ENCODE data around the gene ARHGAP23.
"Not testable (repeated sequence)": the region's sequence is repeated elsewhere in the genome, so short reads cannot be mapped to it uniquely, and the experiment has no call there.

The ARHGAP23 gene

DNA sequence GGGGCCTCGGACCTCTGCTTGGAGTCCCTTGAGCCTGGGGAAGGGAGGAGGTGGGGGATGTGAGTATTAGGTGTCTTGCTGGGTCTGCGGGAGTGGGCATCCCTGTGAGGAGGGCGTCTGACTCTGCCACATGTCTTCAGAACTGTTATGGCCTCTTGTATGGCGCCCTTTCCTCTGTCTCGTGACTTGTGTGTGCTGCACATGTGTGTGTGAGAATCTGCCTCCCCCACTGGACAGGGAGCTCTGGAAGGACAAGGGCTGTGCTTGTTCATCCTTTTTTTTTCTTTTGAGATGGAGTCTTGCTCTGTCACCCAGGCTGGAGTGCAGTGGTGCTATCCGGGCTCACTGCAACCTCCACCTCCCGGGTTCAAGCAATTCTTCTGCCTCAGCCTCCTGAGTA is 33.4 kb downstream of the ARHGAP23 start:
- DNase-seq, result no peak

DNA sequence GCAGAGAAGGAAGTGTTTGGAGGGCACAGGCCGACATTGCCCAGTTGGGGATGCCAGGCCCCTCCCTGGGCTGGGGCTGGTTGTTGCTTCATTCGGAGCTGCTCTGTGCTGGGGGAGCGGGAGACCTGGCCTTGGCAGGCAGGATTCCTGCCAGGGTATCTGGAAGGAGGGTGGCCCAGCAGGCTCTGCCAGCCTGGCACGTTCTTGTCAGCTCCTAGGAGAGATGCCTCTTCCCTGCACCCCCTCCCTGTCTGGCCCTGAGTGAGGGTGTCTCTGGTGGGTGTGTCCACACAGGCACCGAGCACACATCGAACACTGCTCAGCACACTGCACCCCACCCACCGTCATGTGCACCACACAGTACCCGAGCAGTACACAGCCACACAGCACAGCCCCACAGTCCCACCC is 35.2 kb downstream of the ARHGAP23 start:
- DNase-seq, result no peak

DNA sequence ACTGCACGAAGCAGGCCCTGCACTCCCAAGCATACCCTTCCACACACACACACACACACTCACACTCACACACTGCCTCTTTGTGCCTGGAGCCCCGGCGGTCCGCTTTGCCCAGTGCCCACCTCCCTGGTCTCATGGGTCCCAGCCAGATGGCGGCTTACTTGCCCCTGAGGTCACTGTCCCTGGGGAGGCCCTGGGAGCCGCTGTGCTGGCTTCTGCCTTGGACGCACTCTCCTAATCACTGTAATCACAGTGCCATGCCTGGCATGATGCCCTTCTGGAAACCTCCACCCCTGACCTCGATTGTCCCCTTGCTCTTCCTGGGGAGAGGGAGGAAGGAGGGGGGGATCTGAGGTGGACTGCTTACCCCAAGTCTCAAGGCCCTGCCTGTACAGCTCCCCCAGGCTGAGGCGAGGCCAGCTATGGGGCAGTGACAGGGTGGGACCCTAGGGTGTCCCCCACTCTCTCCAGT is 36.0 kb downstream of the ARHGAP23 start:
- DNase-seq, result no peak

DNA sequence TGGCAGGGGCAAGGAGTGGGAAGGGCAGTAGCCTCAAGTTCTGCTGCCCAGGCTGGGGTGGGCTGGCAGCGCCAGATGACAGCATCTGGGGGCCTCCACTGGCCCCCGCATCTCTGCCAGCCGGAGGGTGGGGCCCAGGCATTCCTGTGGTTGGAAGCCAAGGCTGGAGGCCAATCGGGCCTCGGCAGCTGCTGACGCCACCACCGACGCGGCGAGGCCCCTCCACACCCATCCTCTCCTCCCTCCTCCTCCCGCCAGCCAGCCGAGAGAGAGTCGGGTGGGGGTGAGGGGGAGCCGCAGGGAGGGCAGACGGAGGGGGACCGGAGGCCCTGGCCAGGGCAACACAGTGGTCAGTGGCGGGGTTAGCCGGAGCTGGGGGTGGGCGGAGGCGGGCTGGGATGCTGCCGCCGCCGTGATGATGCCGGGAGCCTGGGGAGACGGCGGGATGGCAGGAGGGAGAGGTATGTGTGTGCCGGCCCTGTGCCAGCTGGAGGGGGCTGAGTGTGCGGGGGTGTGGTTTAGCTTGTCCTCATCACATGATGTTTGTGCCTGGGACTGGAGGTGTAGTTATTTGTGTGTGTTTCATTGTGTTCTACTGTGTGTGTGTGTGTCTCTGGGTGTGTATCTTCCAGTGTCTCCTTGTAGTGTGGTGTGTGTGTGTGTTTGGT is 36.6 kb downstream of the ARHGAP23 start:
- DNase-seq, result peak; percentile 61

DNA sequence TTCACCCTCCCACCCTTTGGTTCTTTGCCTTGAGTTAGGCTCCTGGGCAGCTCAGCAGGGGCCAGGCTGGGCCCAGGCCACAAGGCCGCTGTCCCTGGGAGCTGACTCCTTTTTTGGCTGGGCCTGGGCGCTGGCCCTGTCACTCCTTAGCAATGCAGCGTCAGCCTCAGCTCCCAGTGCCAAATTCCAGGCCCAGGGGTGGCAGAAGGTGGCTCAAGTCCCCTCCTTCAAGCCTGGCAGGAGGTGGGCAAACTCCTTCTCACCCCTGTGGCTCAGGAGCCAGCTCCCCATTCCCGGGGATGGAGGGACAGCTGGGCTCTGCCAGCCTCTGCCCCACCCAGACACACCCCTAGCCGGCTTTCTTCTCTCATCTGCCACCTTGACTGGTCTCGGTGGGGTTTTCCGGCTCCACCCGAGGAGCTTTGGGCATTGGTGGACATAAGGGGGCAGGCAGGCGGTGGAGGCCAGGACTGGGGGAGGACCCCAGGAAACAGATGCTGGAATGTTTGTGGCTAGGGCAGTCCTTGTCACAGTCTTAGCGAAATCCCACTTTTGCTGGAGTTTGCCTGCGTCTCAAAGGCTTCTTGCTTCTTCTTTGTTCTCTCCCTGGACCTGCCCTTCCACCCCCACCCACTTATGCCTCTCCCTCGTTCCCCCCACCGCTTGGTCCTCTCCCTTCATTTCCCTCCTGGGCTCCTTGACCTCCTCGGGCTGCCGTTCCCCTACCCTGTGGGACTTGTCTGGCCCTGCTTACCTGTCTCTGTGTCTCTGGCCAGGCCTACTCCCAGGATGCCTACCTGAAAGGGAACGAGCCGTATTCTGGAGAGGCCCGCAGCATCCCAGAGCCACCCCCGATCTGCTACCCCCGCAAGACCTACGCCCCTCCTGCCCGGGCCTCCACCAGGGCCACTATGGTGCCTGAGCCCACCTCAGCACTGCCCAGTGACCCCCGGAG is 37.4 kb downstream of the ARHGAP23 start:
- DNase-seq, result no peak

DNA sequence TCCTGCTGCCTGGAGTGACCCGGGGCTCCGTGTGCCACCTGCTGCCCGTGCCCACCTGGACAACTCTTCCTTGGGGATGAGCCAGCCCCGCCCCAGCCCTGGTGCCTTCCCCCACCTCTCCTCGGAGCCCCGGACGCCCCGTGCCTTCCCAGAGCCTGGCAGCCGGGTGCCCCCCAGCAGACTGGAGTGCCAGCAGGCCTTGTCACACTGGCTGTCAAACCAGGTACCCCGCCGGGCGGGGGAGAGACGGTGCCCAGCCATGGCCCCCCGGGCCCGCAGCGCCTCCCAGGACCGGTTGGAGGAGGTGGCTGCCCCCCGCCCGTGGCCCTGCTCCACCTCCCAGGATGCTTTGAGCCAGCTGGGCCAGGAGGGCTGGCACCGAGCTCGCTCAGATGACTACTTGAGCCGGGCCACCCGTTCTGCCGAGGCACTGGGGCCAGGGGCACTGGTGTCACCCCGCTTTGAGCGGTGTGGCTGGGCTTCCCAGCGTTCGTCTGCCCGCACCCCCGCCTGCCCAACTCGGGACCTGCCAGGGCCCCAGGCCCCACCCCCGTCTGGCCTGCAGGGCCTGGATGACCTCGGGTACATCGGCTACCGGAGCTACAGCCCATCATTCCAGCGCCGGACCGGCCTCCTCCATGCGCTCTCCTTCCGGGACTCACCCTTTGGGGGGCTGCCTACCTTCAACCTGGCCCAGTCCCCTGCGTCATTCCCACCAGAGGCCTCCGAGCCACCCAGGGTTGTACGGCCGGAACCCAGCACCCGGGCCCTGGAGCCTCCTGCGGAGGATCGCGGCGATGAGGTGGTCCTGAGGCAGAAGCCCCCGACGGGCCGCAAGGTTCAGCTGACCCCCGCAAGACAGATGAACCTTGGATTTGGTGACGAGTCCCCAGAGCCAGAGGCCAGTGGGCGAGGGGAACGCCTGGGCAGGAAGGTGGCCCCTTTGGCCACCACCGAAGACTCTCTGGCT is 38.4 kb downstream of the ARHGAP23 start:
- no peak for DNase-seq

DNA sequence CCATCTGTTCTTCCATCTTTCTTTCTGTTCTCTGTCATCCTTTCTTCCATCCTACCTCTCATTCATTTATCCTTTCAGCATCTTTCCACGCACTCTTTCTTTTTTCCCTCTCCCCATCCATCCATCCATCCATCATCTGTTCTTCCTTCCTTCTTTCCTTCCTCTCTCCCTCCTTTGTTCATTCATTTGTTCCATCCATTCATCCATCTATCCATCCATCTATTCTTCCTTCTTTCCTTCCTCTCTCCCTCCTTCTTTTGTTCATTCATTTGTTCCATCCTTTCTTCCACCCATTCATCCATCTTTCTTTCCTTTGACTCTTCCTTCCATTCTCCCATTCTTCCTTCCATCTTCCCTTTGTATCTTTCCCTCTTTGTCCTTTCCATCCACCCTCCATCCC is 39.2 kb downstream of the ARHGAP23 start:
- DNase-seq, result no peak

DNA sequence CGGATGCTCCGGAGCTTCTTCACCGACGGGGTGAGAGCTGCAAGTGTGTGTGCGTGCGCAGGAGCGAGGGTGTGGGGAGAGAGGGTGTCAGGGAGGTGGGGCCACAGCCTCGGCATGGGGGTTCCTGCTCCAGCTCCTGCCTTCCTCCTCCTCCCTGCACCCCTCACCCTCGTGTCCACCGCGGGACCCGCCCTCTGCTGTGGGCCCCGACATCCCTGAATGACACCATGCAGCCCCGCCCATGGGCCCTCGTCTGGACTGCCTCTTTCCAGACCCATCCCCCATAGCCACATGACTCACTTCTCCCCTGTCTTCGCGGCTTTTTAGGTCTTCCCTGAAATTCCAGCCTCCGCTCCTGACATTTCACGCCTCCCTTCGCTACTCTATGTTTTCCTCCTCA is 41.6 kb downstream of the ARHGAP23 start:
- DNase-seq, result no peak

DNA sequence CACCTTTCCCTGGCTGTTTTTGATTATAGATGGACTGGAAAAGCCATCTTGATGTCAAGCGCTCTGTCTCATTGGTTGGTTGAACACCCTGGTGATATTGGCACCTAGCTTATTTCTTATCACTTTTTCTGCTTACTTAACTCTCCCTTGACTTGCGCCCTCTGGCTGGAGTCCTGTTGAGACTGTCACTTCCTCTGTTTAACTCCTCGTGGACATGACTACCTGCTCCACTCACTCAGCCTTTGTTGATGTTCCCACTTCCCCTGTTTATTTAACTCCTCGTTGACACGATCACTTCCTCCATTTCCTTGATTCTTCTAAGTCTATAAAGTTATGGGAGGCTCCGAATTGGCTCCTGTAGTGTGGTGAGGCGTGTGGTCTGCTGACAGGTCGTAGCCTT is 43.0 kb downstream of the ARHGAP23 start:
- DNase-seq, result not testable (repeated sequence)

DNA sequence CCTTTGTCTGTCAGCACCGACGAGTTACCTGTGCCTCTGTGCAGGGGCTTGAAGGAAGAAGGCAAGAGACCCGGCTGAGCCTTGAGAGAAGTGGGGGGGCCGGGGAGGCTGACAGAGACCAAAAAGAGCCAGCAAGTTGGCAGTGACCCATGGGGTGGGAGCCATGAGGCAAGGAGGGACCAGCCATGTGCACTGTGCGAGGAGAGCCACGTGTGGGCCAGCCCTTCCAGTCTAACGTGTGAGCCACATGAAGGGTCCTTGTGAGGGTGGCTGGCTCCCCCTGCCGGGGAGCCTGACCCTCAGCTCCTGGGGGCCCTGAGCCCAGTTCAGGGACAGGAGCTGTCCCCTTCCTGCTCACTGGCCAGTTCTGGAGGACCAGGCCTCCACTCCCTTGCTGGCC is 46.4 kb downstream of the ARHGAP23 start:
- DNase-seq, result not testable (repeated sequence)

DNA sequence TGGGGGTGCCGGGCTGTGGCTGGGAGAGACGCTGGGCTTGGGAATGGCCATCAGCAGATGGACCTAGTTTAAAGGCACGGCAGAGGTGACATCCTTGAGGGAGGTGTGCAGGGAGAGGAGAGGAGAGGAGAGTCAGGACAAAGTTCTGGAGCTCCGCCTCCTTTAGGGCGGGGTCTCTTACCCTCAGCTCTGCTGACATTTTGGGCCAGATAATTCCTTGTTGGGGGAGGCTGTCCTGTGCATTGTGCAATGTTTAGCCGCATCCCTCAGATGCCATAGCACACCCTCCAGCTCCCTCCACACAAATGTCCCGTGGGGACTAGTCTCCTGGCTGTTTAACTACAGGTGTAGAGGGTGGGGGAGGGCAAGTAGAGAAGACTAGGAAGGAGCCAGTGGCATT is 48.3 kb downstream of the ARHGAP23 start:
- DNase-seq, result no peak

DNA sequence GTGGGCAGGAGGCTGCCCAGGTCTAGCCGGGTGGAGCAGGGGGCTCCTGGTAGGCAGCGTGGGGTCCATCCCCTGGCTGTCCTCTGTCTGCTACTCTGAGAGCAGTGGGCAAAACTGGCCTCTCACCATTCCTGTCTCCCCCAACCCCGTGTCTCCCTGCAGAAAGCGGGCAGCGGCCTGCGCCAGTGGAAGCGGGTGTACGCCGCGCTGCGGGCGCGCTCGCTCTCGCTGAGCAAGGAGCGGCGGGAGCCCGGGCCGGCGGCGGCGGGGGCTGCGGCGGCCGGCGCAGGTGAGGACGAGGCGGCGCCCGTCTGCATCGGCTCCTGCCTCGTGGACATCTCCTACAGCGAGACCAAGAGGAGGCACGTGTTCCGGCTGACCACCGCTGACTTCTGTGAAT is 49.2 kb downstream of the ARHGAP23 start:
- not testable (repeated sequence) for DNase-seq

DNA sequence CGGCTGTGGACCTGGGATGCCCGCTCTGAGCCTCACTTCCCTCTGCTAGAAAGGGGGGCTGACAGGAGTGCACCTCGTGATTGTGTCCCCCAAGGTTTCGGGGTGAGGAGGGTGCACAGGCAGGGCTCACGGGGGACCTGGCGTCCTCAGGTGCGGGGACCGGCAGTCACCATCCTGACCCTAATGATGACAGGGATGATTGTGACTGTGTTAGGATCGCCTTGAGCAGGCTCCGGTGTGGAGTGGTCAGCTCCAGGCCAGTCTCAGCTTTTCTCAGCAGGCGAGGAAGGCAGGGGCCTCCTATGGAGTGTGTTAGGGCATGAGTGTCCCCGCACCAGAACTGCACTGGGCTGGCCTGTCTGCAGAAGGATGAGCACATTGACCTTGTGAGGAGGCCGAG is 49.7 kb downstream of the ARHGAP23 start:
- DNase-seq, result not testable (repeated sequence)

DNA sequence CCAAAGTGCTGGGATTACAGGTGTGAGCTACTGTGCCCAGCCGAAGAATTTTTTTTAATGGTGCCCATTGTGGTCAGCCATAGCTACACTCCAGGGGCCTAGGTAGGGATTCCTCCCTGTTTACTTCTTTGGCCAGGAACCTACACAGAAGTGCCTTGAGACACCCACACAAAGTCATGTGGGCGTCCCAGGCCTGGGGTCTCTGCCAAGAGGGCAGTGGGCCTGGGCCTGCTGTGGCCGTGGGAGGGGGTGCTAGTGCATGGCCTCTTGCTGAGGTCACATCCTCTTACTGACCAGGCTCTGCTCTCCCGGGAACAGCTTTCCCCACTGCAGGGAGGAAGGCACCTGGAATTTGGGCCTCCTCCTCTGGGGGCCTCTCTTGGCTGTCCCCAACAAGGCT is 50.4 kb downstream of the ARHGAP23 start:
- not testable (repeated sequence) for DNase-seq

DNA sequence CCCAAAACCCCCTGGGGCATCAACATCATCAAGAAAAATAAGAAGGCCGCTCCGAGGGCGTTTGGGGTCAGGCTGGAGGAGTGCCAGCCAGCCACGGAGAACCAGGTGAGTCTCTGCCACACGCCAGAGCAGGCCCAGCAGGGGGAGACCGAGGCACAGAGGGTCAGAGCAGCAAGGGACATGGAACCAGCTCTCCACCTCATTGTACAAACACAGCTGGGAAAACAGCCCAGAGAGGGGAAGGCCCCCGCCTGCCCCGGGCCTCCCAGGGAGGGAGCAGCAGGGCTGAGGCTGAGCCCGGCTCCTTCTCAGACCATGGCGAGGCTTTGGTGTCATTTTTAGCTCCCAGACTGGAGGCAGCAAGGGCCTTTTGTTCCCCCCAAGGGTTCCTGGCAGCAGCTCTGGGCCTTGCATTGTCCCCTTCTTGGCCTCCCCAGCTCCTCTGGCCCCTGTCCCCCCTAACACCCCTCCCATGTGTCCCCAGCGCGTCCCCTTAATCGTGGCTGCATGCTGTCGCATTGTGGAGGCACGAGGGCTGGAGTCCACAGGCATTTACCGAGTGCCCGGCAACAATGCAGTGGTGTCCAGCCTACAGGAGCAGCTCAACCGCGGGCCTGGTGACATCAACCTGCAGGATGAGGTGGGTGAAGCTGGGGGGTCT is 53.9 kb downstream of the ARHGAP23 start:
- not testable (repeated sequence) for DNase-seq

DNA sequence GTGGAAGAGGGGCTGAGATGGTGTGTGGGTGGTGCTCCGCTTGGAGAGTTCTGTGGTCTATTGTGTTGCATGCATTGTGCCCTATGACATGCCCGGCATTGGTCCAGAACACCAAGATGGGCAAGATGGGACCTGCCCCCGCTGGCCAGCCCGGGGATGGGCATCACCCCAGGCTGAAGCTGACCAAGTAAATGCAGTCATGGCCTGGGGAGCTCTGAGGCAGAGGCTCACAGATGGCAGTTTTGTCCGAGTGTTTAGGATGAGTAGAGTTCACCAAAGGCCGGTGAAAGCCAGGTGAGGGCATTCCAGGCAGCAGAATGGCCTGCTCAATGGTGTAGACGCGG is 54.4 kb downstream of the ARHGAP23 start:
- DNase-seq, result not testable (repeated sequence)

DNA sequence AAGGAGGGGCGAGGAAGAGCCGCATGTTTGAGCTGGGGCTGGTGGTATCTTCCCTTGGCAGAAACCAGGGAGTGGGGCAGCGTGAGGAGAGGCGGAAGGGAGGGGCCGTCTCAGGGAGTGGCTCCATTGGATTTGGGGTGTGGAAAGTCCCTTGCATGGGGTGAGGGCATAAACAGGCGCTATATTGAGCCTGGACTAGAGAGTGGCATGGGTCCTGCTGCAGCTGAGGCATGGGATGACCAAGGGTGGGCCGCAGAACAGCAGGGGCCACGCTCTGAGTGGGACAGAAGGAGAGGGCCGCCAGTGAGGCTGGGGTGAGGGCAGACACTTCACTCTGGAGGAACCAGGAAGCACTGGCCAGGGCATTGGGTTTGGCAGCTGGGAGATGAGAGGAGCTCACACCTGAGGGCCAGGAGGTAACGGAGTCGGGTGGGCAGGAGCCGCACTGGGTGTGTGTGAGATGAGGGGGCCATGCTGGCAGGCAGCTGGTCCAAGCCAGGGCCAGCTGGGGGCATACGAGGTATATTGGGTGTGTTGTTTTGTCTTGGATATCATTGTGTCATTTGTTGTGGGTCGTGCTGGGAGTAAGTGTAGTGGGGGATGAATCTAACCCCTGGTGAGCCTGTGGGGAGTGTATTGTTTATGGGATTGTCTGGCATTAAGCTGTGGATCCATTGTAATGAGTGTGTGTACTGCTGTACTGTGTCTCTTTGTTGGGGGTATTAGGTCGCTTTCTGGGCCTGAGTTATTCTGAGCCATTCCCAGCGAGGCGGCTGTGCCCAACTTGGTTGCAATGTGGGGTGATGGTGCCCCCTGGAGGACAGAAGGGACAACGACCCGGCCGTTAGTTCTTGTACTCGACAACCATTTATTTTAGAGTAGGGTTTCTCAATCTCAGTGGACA is 56.2 kb downstream of the ARHGAP23 start:
- not testable (repeated sequence) for DNase-seq

DNA sequence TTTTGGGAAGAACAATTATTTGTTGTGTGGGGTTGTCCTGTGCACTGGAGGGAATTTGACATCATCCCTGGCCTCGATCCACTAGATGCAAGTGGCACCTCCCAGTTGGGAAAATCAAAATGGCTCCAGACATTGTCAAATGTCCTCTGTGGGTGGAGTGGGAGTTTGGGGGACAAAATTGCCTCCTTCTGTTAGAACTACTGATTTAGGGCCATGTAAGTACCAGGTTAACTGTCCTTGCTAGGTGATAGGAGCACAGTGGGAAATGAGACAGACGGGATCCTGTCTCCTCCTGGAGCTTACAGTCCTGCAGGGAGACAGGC is 56.8 kb downstream of the ARHGAP23 start:
- DNase-seq, result no peak

DNA sequence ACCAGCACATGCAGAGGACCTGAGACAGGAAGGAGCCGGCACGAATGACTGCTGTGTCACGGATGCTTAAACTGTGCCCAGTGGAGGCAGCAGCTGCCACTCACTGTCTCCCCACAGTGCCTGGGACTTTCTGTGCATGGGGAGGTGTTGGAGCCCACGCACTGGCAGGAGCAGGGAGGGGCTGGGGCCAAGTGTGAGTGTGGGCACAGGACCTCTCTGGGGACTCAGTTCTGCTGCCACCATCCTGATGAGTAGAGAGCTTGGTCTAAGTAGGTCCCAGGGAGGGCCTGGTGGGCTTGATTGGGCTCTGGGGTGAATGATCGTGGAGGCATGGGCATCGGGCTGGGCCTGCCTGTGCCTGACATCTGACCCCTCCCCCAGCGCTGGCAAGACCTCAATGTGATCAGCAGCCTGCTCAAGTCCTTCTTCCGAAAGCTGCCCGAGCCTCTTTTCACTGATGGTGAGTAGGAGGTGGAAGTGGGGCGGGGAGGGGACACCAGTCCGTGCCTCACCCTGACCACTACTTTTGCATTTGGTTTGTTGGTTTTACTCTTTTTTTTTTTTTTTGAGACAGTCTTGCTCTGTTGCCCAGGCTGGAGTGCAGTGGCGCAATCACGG is 57.5 kb downstream of the ARHGAP23 start:
- DNase-seq, result not testable (repeated sequence)

DNA sequence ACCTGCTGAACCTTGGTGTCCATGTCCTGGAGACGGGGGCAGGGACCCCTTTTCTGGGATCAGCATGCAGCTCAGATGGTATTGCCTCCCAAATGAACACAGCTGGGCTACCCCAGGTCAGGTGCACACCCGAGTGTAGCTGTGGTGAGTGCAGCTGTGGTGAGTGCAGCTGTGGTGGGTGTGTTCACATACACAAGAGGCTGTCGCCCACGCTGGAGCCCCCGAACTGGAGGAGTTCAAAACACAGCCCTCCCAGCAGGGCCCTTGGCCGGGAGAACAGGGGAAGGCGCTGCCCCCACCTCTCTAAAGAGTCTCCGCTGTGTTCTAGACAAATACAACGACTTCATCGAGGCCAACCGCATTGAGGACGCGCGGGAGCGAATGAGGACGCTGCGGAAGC is 61.5 kb downstream of the ARHGAP23 start:
- not testable (repeated sequence) for DNase-seq
